ENCODE data around the gene SLC30A7.

- TF ChIP-seq CTCF (conservative IDR thresholded peaks at IDR 0.05), result no peak
- no peak for TF ChIP-seq ZFX (IDR thresholded peaks at IDR 0.05)
Observed at GRCh38 chr1:101000131-101000873, 104.4 kb downstream of the SLC30A7 start.

Data from C4-2B (cell line).